GM12801 (cell line): ENCODE measurements around the gene HERC2.
"Not testable (repeated sequence)": the region's sequence is repeated elsewhere in the genome, so short reads cannot be mapped to it uniquely, and the experiment has no call there.

Source experiments
- TF ChIP-seq, protein P1 (sequence below): IDR thresholded peaks from one replicate; pipeline ENCODE4 v1.5.1; 2011; ENCODE audit warnings: control low read depth; ENCODE audit not compliant: insufficient read length; ENCODE audit errors: extremely low read depth

The HERC2 gene, protein sequence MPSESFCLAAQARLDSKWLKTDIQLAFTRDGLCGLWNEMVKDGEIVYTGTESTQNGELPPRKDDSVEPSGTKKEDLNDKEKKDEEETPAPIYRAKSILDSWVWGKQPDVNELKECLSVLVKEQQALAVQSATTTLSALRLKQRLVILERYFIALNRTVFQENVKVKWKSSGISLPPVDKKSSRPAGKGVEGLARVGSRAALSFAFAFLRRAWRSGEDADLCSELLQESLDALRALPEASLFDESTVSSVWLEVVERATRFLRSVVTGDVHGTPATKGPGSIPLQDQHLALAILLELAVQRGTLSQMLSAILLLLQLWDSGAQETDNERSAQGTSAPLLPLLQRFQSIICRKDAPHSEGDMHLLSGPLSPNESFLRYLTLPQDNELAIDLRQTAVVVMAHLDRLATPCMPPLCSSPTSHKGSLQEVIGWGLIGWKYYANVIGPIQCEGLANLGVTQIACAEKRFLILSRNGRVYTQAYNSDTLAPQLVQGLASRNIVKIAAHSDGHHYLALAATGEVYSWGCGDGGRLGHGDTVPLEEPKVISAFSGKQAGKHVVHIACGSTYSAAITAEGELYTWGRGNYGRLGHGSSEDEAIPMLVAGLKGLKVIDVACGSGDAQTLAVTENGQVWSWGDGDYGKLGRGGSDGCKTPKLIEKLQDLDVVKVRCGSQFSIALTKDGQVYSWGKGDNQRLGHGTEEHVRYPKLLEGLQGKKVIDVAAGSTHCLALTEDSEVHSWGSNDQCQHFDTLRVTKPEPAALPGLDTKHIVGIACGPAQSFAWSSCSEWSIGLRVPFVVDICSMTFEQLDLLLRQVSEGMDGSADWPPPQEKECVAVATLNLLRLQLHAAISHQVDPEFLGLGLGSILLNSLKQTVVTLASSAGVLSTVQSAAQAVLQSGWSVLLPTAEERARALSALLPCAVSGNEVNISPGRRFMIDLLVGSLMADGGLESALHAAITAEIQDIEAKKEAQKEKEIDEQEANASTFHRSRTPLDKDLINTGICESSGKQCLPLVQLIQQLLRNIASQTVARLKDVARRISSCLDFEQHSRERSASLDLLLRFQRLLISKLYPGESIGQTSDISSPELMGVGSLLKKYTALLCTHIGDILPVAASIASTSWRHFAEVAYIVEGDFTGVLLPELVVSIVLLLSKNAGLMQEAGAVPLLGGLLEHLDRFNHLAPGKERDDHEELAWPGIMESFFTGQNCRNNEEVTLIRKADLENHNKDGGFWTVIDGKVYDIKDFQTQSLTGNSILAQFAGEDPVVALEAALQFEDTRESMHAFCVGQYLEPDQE (N-terminal part only)

DNA sequence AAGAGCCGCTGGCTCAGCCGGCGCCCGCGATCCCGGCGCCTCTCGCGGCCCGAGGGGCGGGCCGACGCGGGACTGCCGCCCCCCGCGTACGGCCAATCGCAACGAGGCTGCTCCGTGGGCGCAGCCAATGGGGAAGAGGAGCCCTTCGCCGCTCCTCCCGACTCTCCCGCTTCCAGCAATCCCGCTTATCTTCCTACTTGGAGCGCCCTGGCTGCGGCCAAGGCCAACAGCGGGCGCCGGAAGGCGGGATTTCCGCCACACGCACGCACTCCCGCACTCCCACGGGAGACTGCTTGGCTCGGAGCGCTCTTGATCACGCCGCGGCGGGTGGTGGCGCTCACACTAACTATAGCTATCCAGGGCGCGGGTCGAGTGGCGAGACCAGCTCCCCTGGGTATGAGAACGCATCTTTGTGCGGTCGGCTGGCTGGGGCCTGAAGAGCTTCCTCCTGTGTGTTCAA, at the start of gene HERC2:
HERC2 (minus strand) TSS at position 51 of the 460 bp plus-strand sequence. CDS start 746 bp downstream, outside the sequence.
- TF ChIP-seq, protein P1, sequence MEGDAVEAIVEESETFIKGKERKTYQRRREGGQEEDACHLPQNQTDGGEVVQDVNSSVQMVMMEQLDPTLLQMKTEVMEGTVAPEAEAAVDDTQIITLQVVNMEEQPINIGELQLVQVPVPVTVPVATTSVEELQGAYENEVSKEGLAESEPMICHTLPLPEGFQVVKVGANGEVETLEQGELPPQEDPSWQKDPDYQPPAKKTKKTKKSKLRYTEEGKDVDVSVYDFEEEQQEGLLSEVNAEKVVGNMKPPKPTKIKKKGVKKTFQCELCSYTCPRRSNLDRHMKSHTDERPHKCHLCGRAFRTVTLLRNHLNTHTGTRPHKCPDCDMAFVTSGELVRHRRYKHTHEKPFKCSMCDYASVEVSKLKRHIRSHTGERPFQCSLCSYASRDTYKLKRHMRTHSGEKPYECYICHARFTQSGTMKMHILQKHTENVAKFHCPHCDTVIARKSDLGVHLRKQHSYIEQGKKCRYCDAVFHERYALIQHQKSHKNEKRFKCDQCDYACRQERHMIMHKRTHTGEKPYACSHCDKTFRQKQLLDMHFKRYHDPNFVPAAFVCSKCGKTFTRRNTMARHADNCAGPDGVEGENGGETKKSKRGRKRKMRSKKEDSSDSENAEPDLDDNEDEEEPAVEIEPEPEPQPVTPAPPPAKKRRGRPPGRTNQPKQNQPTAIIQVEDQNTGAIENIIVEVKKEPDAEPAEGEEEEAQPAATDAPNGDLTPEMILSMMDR: not testable (repeated sequence)

DNA sequence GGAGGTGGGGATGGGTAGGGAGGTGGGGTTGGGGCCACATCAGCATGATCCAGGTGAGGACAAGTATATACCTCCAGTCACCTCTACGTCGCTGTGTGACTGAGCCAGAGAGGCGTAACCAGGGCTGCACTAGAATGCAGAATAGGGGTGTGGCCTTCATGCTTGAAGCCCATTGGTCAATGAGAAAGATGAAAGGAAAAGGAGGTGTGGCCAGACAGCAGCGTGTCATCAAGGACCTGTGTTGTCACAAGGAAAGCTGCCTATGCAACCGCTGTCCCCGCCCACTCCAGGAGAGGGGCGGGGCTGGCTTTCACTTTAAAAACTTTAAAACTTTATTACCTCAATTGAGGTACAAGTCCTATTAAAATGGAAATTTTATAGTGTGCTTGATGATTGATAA, 36.0 kb upstream of the HERC2 start, which contains the start of gene GOLGA6L24:
GOLGA6L24 (minus strand) TSS at position 101 of the 400 bp plus-strand sequence; CDS start at position 40, 61 bp downstream.
- TF ChIP-seq, protein P1: not testable (repeated sequence)

GRCh38 chr15:28289694-28290463, 32.1 kb downstream of the HERC2 start:
- TF ChIP-seq, protein P1: no peak

GRCh38 chr15:28286031-28286430, 35.9 kb downstream of the HERC2 start:
- TF ChIP-seq, protein P1: no peak

DNA sequence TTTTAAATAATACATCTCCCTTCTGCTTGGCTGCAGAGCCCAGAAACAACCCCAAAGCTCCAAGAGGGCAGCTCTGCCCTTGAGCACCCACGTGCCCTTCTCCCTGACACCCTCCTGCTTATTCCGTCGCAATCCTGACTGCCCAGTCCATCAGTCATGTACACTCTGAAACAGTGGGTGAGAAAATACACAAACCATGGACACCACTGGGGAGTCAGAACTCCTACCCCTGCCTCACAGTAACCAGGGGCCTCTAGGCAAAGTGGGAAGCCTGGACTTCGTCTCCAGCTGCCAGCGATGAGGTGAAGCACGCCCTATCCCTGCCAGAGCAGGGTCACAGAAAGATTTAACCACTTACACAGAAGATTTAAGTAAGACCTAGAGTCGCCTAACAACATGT, 40.1 kb downstream of the HERC2 start:
- TF ChIP-seq, protein P1: no peak

DNA sequence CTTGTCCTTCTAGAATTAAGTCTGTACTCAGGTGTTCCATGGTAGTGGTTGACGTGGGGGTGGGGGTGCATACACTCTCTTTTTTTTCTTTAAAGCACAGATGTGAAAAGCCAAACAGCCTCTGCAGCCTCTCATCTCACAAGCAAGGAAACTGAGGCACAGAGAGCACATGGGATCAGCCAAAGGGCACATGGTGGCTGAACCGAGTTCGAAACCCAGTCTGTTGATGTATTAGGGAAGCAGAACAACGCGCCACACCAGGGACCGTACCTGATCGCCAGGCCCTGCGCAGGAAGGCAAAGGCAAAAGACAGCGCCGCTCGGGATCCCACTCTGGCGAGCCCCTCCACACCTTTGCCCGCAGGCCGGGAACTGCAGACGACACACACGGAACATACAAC, 47.3 kb downstream of the HERC2 start:
- TF ChIP-seq, protein P1: no peak
